A549 (cell line): Measurements from ENCODE around the gene AUH.

ENCODE experiments used
- BCL3 ChIP-seq: fragments of >200 bp; sonication (Bioruptor Twin); formaldehyde crosslinking; IDR thresholded peaks from 3 replicates; pipeline ENCODE4 v1.6.1; 2016
- ESRRA ChIP-seq: fragments of 150-350 bp; IDR thresholded peaks from 2 replicates; pipeline ENCODE4 v1.6.1; 2014; ENCODE audit warnings: mild to moderate bottlenecking, low read length, borderline replicate concordance
- HMGXB4 ChIP-seq: fragments of 250-450 bp; sonication (Bioruptor Pico); IDR thresholded peaks from 2 replicates; pipeline ENCODE4 v1.5.0; 2021; ENCODE audit warnings: mild to moderate bottlenecking, moderate library complexity, borderline replicate concordance
- POLR2A ChIP-seq: IDR thresholded peaks from 2 replicates; pipeline ENCODE4 v1.6.1; 2012; ENCODE audit warnings: mild to moderate bottlenecking, low read length
- RCOR1 ChIP-seq: fragments of 150-350 bp; IDR thresholded peaks from 2 replicates; pipeline ENCODE4 v1.6.1; 2014; ENCODE audit warnings: antibody characterized with exemption, low read length, low read depth
- TF ChIP-seq, protein P1 (sequence below): fragments of >200 bp; sonication (Bioruptor Twin); formaldehyde crosslinking; IDR thresholded peaks from 3 replicates; pipeline ENCODE4 v1.5.1; 2016
- TF ChIP-seq, protein P2 (sequence below): fragments of 200-600 bp; sonication (generic); IDR thresholded peaks from 2 replicates; pipeline ENCODE4 v1.6.1; 2016; ENCODE audit warnings: antibody characterized with exemption, mild to moderate bottlenecking, moderate library complexity

DNA sequence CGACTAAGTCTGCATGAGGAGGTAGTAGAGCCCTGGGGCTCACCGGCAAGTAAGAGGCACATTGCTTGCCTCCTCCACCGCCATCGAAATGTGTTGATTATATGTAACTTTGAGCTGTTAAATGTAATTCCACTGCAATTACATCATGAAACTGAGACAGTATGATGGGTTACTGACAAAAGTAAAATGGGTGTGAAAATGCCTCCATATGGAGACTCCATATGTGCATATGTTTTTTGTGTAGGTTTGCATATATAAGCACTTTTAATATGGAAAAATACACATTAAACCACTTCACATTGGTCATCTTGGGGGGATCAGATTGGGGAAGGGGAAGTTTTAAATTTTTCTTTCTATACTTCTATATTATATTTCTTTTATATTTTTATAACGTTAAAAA is 32.1 kb upstream of the AUH start:
- TF ChIP-seq, protein P1, sequence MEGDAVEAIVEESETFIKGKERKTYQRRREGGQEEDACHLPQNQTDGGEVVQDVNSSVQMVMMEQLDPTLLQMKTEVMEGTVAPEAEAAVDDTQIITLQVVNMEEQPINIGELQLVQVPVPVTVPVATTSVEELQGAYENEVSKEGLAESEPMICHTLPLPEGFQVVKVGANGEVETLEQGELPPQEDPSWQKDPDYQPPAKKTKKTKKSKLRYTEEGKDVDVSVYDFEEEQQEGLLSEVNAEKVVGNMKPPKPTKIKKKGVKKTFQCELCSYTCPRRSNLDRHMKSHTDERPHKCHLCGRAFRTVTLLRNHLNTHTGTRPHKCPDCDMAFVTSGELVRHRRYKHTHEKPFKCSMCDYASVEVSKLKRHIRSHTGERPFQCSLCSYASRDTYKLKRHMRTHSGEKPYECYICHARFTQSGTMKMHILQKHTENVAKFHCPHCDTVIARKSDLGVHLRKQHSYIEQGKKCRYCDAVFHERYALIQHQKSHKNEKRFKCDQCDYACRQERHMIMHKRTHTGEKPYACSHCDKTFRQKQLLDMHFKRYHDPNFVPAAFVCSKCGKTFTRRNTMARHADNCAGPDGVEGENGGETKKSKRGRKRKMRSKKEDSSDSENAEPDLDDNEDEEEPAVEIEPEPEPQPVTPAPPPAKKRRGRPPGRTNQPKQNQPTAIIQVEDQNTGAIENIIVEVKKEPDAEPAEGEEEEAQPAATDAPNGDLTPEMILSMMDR = no peak
- no peak for TF ChIP-seq BCL3
- TF ChIP-seq ESRRA = no peak
- TF ChIP-seq, protein P2, sequence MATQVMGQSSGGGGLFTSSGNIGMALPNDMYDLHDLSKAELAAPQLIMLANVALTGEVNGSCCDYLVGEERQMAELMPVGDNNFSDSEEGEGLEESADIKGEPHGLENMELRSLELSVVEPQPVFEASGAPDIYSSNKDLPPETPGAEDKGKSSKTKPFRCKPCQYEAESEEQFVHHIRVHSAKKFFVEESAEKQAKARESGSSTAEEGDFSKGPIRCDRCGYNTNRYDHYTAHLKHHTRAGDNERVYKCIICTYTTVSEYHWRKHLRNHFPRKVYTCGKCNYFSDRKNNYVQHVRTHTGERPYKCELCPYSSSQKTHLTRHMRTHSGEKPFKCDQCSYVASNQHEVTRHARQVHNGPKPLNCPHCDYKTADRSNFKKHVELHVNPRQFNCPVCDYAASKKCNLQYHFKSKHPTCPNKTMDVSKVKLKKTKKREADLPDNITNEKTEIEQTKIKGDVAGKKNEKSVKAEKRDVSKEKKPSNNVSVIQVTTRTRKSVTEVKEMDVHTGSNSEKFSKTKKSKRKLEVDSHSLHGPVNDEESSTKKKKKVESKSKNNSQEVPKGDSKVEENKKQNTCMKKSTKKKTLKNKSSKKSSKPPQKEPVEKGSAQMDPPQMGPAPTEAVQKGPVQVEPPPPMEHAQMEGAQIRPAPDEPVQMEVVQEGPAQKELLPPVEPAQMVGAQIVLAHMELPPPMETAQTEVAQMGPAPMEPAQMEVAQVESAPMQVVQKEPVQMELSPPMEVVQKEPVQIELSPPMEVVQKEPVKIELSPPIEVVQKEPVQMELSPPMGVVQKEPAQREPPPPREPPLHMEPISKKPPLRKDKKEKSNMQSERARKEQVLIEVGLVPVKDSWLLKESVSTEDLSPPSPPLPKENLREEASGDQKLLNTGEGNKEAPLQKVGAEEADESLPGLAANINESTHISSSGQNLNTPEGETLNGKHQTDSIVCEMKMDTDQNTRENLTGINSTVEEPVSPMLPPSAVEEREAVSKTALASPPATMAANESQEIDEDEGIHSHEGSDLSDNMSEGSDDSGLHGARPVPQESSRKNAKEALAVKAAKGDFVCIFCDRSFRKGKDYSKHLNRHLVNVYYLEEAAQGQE = no peak
- TF ChIP-seq RCOR1 = no peak
- no peak for TF ChIP-seq POLR2A
- no peak for TF ChIP-seq HMGXB4 (CRISPR knock-in tag)
